GM12878 (cell line): ENCODE data around the gene WIPF2. TPM values are rescaled to one million over a fixed set of nuclear protein-coding genes. Genes with fewer than 3 reads are reported as not detected.

Source experiments
- CEBPB ChIP-seq, 2 experiments: fragments of 150-350 bp in 1 of 2; IDR thresholded peaks; 2 replicates each; pipeline ENCODE4 v1.6.1; 2012 to 2014; ENCODE audit warnings: low read depth in 2 of 2, low read length in 2 of 2, borderline replicate concordance in 1 of 2, inconsistent platforms in 1 of 2
- IKZF1 ChIP-seq: fragments of 450-650 bp; conservative IDR thresholded peaks from 2 replicates; pipeline ENCODE4 v1.6.1; 2017; ENCODE audit warnings: antibody characterized with exemption, mild to moderate bottlenecking
- LARP7 ChIP-seq: fragments of 450-650 bp; IDR thresholded peaks from 2 replicates; pipeline ENCODE4 v1.6.1; 2017; ENCODE audit warnings: mild to moderate bottlenecking
- MEF2B ChIP-seq: fragments of 450-650 bp; IDR thresholded peaks from 2 replicates; pipeline ENCODE4 v1.6.1; 2018; ENCODE audit warnings: mild to moderate bottlenecking, moderate library complexity; ENCODE audit not compliant: partially characterized antibody, poor library complexity, severe bottlenecking
- MTA3 ChIP-seq: IDR thresholded peaks from 2 replicates; pipeline ENCODE4 v1.6.1; 2012; ENCODE audit warnings: low read length, inconsistent platforms, borderline replicate concordance
- MYC ChIP-seq: IDR thresholded peaks from 2 replicates; pipeline ENCODE4 v1.6.1; 2011; ENCODE audit warnings: mild to moderate bottlenecking, low read length, moderate library complexity, inconsistent platforms; ENCODE audit not compliant: insufficient read depth, insufficient replicate concordance, insufficient read length, severe bottlenecking
- POLR2AphosphoS5 ChIP-seq: IDR thresholded peaks from 2 replicates; pipeline ENCODE4 v1.6.1; 2011; ENCODE audit warnings: mild to moderate bottlenecking, low read length, inconsistent platforms
- RB1 ChIP-seq: fragments of 450-650 bp; formaldehyde crosslinking; IDR thresholded peaks from 2 replicates; pipeline ENCODE4 v1.6.1; 2017; ENCODE audit warnings: mild to moderate bottlenecking, borderline replicate concordance
- SIN3A ChIP-seq: IDR thresholded peaks from 2 replicates; pipeline ENCODE4 v1.6.1; 2012; ENCODE audit warnings: low read depth, low read length, improper control_type of control experiment
- SMARCA5 ChIP-seq: fragments of 450-650 bp; IDR thresholded peaks from 2 replicates; pipeline ENCODE4 v1.6.1; 2017; ENCODE audit warnings: mild to moderate bottlenecking
- SRF ChIP-seq, 2 experiments: IDR thresholded peaks; 2 replicates each; pipeline ENCODE4 v1.6.1; 2011; ENCODE audit warnings: low read depth in 2 of 2, low read length in 2 of 2, mild to moderate bottlenecking in 1 of 2, moderate library complexity in 1 of 2
- STAT1 ChIP-seq: fragments of 450-650 bp; conservative IDR thresholded peaks from 2 replicates; pipeline ENCODE4 v1.6.1; 2014; ENCODE audit warnings: antibody characterized with exemption, mild to moderate bottlenecking
- WRNIP1 ChIP-seq: IDR thresholded peaks from 2 replicates; pipeline ENCODE4 v1.6.1; 2011; ENCODE audit warnings: low read depth, low read length, improper control_type of control experiment, borderline replicate concordance
- ZNF207 ChIP-seq: fragments of 450-650 bp; IDR thresholded peaks from 2 replicates; pipeline ENCODE4 v1.6.1; 2014; ENCODE audit warnings: antibody characterized with exemption, mild to moderate bottlenecking, borderline replicate concordance
- ZNF622 ChIP-seq: fragments of 450-650 bp; IDR thresholded peaks from 2 replicates; pipeline ENCODE4 v1.6.1; 2017; ENCODE audit warnings: mild to moderate bottlenecking, inconsistent platforms
- ZZZ3 ChIP-seq: IDR thresholded peaks from 2 replicates; pipeline ENCODE4 v1.6.1; 2011; ENCODE audit warnings: low read depth; ENCODE audit not compliant: control insufficient read depth, insufficient read length
- polyA plus RNA-seq, 11 experiments: library from polyadenylated mRNA; depleted of rRNA in 4 of 11; unstranded in 6 of 11; stranded (reverse) in 5 of 11; fragments of >200 nt; fragmentation: Nextera tagmentation in 4 of 11; fragmentation: Illumina TruSeq in 1 of 11; extraction: Ambion mirVana in 4 of 11; extraction: Trizol in 1 of 11; gene quantifications; 1 replicate in 1 of 11; 2 replicates in 10 of 11; pipeline versions ENCODE4 v1.2.1 to v1.2.3, GENCODE V29; 2011 to 2016; ENCODE audit warnings: inconsistent platforms in 2 of 11, missing spikeins in 2 of 11, low read depth in 1 of 11
- total RNA-seq, 4 experiments: library from RNA; depleted of rRNA in 3 of 4; stranded (reverse); fragments of >200 nt in 3 of 4; fragmentation: Illumina TruSeq in 1 of 4; extraction: Trizol in 1 of 4; gene quantifications; 2 replicates each; pipeline versions ENCODE4 v1.2.1 to v1.2.3, GENCODE V29; 2013 to 2021
- TF ChIP-seq, protein P1 (sequence below): IDR thresholded peaks from 2 replicates; pipeline ENCODE4 v1.6.1; 2012; ENCODE audit warnings: improper control_type of control experiment, low read depth, low read length; ENCODE audit not compliant: insufficient replicate concordance
- TF ChIP-seq, protein P2 (sequence below), 3 experiments: IDR thresholded peaks in 2 of 3; conservative IDR thresholded peaks in 1 of 3; 2 replicates each; pipeline ENCODE4 v1.5.1; 2011; ENCODE audit warnings: low read depth in 3 of 3, low read length in 3 of 3, mild to moderate bottlenecking in 3 of 3, control low read depth in 2 of 3, moderate library complexity in 2 of 3, inconsistent platforms in 1 of 3, mixed read lengths in 1 of 3; ENCODE audit not compliant: control insufficient read depth in 2 of 3, insufficient read depth in 1 of 3; ENCODE audit errors: extremely low read depth in 1 of 3
- TF ChIP-seq, protein P3 (sequence below): fragments of 450-650 bp; IDR thresholded peaks from 2 replicates; pipeline ENCODE4 v1.6.1; 2017; ENCODE audit warnings: mild to moderate bottlenecking, low read depth, inconsistent platforms; ENCODE audit not compliant: poor library complexity, severe bottlenecking
- TF ChIP-seq, protein P4 (sequence below): IDR thresholded peaks from 2 replicates; pipeline ENCODE4 v1.6.1; 2011; ENCODE audit warnings: low read depth, mild to moderate bottlenecking, low read length, moderate library complexity, borderline replicate concordance; ENCODE audit errors: extremely low read depth

WIPF2 gene
- total and polyA plus RNA-seq, 10 of the 15 experiments (the other 5 are each of a cell fraction or from before 2014, with no cell fraction given), result 4.2 to 20.8 (median 7.1) TPM

DNA sequence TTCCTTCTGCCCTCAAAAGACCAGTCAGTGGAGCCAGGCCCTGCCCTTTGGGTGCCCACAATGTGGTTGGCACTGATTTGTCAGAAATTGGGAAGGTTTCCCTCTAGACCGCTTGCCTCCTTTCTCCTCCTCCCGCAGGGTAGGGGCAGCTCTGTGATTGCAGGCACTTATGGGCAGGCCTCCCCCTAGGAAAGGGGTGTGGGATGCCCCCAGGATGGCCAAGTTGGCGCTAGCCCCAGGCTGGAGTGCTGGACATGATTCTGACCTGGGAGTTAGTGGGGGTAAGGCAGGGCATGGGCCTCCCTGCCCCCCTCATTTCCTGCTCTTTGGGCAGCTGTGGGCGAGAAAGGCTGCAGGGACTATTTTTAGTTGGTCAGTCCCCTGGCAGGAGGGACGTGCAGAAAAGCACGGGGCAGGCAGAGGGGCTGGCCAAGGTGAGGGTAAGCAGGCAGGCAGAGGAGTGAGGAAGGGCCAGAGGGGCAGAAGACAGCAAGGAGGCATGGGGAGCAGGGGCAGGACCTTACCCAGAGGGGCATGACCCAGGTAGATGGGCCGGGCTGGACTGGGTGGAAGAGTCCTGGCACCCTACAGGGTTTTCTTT, 93.1 kb downstream of the WIPF2 start (continued):
- TF ChIP-seq, protein P1, sequence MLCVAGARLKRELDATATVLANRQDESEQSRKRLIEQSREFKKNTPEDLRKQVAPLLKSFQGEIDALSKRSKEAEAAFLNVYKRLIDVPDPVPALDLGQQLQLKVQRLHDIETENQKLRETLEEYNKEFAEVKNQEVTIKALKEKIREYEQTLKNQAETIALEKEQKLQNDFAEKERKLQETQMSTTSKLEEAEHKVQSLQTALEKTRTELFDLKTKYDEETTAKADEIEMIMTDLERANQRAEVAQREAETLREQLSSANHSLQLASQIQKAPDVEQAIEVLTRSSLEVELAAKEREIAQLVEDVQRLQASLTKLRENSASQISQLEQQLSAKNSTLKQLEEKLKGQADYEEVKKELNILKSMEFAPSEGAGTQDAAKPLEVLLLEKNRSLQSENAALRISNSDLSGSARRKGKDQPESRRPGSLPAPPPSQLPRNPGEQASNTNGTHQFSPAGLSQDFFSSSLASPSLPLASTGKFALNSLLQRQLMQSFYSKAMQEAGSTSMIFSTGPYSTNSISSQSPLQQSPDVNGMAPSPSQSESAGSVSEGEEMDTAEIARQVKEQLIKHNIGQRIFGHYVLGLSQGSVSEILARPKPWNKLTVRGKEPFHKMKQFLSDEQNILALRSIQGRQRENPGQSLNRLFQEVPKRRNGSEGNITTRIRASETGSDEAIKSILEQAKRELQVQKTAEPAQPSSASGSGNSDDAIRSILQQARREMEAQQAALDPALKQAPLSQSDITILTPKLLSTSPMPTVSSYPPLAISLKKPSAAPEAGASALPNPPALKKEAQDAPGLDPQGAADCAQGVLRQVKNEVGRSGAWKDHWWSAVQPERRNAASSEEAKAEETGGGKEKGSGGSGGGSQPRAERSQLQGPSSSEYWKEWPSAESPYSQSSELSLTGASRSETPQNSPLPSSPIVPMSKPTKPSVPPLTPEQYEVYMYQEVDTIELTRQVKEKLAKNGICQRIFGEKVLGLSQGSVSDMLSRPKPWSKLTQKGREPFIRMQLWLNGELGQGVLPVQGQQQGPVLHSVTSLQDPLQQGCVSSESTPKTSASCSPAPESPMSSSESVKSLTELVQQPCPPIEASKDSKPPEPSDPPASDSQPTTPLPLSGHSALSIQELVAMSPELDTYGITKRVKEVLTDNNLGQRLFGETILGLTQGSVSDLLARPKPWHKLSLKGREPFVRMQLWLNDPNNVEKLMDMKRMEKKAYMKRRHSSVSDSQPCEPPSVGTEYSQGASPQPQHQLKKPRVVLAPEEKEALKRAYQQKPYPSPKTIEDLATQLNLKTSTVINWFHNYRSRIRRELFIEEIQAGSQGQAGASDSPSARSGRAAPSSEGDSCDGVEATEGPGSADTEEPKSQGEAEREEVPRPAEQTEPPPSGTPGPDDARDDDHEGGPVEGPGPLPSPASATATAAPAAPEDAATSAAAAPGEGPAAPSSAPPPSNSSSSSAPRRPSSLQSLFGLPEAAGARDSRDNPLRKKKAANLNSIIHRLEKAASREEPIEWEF, result no peak
- TF ChIP-seq, protein P2, sequence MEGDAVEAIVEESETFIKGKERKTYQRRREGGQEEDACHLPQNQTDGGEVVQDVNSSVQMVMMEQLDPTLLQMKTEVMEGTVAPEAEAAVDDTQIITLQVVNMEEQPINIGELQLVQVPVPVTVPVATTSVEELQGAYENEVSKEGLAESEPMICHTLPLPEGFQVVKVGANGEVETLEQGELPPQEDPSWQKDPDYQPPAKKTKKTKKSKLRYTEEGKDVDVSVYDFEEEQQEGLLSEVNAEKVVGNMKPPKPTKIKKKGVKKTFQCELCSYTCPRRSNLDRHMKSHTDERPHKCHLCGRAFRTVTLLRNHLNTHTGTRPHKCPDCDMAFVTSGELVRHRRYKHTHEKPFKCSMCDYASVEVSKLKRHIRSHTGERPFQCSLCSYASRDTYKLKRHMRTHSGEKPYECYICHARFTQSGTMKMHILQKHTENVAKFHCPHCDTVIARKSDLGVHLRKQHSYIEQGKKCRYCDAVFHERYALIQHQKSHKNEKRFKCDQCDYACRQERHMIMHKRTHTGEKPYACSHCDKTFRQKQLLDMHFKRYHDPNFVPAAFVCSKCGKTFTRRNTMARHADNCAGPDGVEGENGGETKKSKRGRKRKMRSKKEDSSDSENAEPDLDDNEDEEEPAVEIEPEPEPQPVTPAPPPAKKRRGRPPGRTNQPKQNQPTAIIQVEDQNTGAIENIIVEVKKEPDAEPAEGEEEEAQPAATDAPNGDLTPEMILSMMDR (IDR thresholded peaks at IDR 0.05 in 2 of 3, conservative IDR thresholded peaks at IDR 0.05 in 1 of 3; ENCODE audit: control insufficient read depth in 2 of 3, extremely low read depth in 1 of 3, insufficient read depth in 1 of 3, low read depth in 3 of 3, low read length in 3 of 3), result no peak
- no peak for TF ChIP-seq CEBPB (IDR thresholded peaks at IDR 0.05; ENCODE audit: borderline replicate concordance in 1 of 2, low read depth in 2 of 2, low read length in 2 of 2)
- TF ChIP-seq SIN3A, result no peak
- no peak for TF ChIP-seq POLR2AphosphoS5
- TF ChIP-seq WRNIP1, result no peak
- TF ChIP-seq MYC, result no peak
- no peak for TF ChIP-seq ZNF207
- TF ChIP-seq MEF2B, result peak; percentile 65
- TF ChIP-seq, protein P3, sequence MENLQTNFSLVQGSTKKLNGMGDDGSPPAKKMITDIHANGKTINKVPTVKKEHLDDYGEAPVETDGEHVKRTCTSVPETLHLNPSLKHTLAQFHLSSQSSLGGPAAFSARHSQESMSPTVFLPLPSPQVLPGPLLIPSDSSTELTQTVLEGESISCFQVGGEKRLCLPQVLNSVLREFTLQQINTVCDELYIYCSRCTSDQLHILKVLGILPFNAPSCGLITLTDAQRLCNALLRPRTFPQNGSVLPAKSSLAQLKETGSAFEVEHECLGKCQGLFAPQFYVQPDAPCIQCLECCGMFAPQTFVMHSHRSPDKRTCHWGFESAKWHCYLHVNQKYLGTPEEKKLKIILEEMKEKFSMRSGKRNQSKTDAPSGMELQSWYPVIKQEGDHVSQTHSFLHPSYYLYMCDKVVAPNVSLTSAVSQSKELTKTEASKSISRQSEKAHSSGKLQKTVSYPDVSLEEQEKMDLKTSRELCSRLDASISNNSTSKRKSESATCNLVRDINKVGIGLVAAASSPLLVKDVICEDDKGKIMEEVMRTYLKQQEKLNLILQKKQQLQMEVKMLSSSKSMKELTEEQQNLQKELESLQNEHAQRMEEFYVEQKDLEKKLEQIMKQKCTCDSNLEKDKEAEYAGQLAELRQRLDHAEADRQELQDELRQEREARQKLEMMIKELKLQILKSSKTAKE, result no peak
- TF ChIP-seq ZZZ3, result no peak
- TF ChIP-seq RB1, result no peak
- TF ChIP-seq STAT1, result no peak
- TF ChIP-seq, protein P4, sequence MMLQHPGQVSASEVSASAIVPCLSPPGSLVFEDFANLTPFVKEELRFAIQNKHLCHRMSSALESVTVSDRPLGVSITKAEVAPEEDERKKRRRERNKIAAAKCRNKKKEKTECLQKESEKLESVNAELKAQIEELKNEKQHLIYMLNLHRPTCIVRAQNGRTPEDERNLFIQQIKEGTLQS, result no peak
- TF ChIP-seq IKZF1, result peak; percentile 47; the same call in 1 of the 2 replicates
- no peak for TF ChIP-seq SRF (IDR thresholded peaks at IDR 0.05; ENCODE audit: low read depth in 2 of 2, low read length in 2 of 2)
- TF ChIP-seq ZNF622, result no peak
- TF ChIP-seq SMARCA5, result 0 out of 2 replicates have a peak, but pooled peaks have one; percentile 64
- TF ChIP-seq MTA3, result no peak
- 0 out of 2 replicates have a peak, but pooled peaks have one; percentile 44 for TF ChIP-seq LARP7
